PC-9 (cell line): ENCODE measurements around the gene CUL3. TPM values are rescaled to one million over a fixed set of nuclear protein-coding genes. Genes with fewer than 3 reads are reported as not detected.

Experiments used
- BruUV-seq: library from RNA; stranded (reverse); fragments of 400-500 nt; replicated peaks from 2 replicates; lab custom pipeline; 2021; lab: Mats Ljungman, UMichigan
- CTCF ChIA-PET: fragments of 300-600 bp; sonication (Branson Sonifier 250); formaldehyde crosslinking; loops from one replicate; lab custom pipeline; 2022; ENCODE audit warnings: antibody characterized with exemption; lab: Charles Lee
- POLR2A ChIA-PET: fragments of 300-600 bp; sonication (Branson Sonifier 250); formaldehyde crosslinking; loops from one replicate; lab custom pipeline; 2022; ENCODE audit warnings: antibody characterized with exemption; ENCODE audit not compliant: unreplicated experiment; lab: Charles Lee
- DNase-seq, 2 experiments: peaks; one replicate each; pipeline versions ENCODE4 v3.0.0 to v3.0.0-alpha.2; 2015 to 2022; ENCODE audit warnings: mixed read lengths in 1 of 2
- H2AFZ ChIP-seq: fragments of 200-600 bp; sonication (generic); 2 replicates; pipeline ENCODE4 v1.8.1; 2017; ENCODE audit warnings: antibody characterized with exemption
- H3F3A ChIP-seq: fragments of 200-600 bp; sonication (generic); 2 replicates; pipeline ENCODE4 v1.8.1; 2017; ENCODE audit warnings: antibody characterized with exemption, mild to moderate bottlenecking, low read depth; ENCODE audit not compliant: insufficient read depth
- H3K27ac ChIP-seq: fragments of 200-600 bp; sonication (generic); 2 replicates; pipeline ENCODE4 v1.6.1; 2016; ENCODE audit warnings: mixed run types
- H3K27me3 ChIP-seq: fragments of 200-600 bp; sonication (generic); 2 replicates; pipeline ENCODE4 v1.6.1; 2016; ENCODE audit warnings: low read depth, mixed run types; ENCODE audit not compliant: insufficient read depth
- H3K36me3 ChIP-seq: fragments of 200-600 bp; sonication (generic); 2 replicates; pipeline ENCODE4 v1.6.1; 2016; ENCODE audit warnings: low read depth, mixed run types
- H3K4me1 ChIP-seq: fragments of 200-600 bp; sonication (generic); replicated peaks from 2 replicates; pipeline ENCODE4 v1.6.1; 2016; ENCODE audit warnings: mixed run types; ENCODE audit not compliant: insufficient read depth
- H3K4me2 ChIP-seq: fragments of 200-600 bp; sonication (generic); 2 replicates; pipeline ENCODE4 v1.6.1; 2017; ENCODE audit warnings: mixed run types
- H3K4me3 ChIP-seq: fragments of 200-600 bp; sonication (generic); 2 replicates; pipeline ENCODE4 v1.6.1; 2016; ENCODE audit warnings: mixed run types
- H3K79me2 ChIP-seq: fragments of 200-600 bp; sonication (generic); 2 replicates; pipeline ENCODE4 v1.6.1; 2017; ENCODE audit warnings: low read depth, mixed run types
- H3K9me2 ChIP-seq: fragments of 200-600 bp; sonication (generic); 2 replicates; pipeline ENCODE4 v1.8.1; 2017; ENCODE audit warnings: mild to moderate bottlenecking; ENCODE audit not compliant: insufficient read depth
- H3K9me3 ChIP-seq: fragments of 200-600 bp; sonication (generic); 2 replicates; pipeline ENCODE4 v1.8.1; 2016; ENCODE audit warnings: low read depth; ENCODE audit not compliant: insufficient read depth
- H4K20me1 ChIP-seq: fragments of 200-600 bp; sonication (generic); 2 replicates; pipeline ENCODE4 v1.8.1; 2017; ENCODE audit not compliant: insufficient read depth
- EZH2 ChIP-seq: fragments of 200-600 bp; sonication (generic); IDR thresholded peaks from 2 replicates; pipeline ENCODE4 v1.8.0; 2017; ENCODE audit warnings: antibody characterized with exemption, low read depth
- intact Hi-C: fragments of 100-400 bp; cut with micrococcal nuclease; formaldehyde crosslinking; loops from one replicate; pipeline ENCODE4 v1.10.0; 2022; ENCODE audit not compliant: unreplicated experiment
- total RNA-seq: library from RNA; stranded (reverse); gene quantifications from 2 replicates; pipeline ENCODE4 v1.2.3, GENCODE V29; 2021
- TF ChIP-seq, protein P1 (sequence below): fragments of 200-600 bp; sonication (generic); conservative IDR thresholded peaks from 2 replicates; pipeline ENCODE4 v1.6.1; 2017; ENCODE audit warnings: mixed run types, antibody characterized with exemption, mild to moderate bottlenecking, moderate library complexity

The CUL3 gene
- total RNA-seq, 1 experiment from 2014 or later = 200 TPM

GRCh38 chr2:224469374-224469964 lies 115.7 kb downstream of the CUL3 start:
- TF ChIP-seq, protein P1, sequence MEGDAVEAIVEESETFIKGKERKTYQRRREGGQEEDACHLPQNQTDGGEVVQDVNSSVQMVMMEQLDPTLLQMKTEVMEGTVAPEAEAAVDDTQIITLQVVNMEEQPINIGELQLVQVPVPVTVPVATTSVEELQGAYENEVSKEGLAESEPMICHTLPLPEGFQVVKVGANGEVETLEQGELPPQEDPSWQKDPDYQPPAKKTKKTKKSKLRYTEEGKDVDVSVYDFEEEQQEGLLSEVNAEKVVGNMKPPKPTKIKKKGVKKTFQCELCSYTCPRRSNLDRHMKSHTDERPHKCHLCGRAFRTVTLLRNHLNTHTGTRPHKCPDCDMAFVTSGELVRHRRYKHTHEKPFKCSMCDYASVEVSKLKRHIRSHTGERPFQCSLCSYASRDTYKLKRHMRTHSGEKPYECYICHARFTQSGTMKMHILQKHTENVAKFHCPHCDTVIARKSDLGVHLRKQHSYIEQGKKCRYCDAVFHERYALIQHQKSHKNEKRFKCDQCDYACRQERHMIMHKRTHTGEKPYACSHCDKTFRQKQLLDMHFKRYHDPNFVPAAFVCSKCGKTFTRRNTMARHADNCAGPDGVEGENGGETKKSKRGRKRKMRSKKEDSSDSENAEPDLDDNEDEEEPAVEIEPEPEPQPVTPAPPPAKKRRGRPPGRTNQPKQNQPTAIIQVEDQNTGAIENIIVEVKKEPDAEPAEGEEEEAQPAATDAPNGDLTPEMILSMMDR = no peak
- TF ChIP-seq EZH2 = no peak
- peaks cover 33% of the 10 kb centered on the region for H3K36me3 ChIP-seq
- no peaks in the 10 kb centered on the region; the same call in 1 of the 2 replicates for H4K20me1 ChIP-seq
- H3K9me3 ChIP-seq = no peaks in the 10 kb centered on the region
- ChIA-PET POLR2A (interaction anchor here (0.6 kb wide), 1 partner anchor 253 kb away, joined by 4 read pairs; no protein-coding TSS in a partner anchor), CTCF (interaction anchor here (0.6 kb wide), 1 partner anchor 1667 kb away, joined by 4 read pairs; no protein-coding TSS in a partner anchor)
- DNase-seq = no peak
- H3K27ac ChIP-seq = no peak overlapping the region
- no peak overlapping the region for H3K4me3 ChIP-seq
- H3K4me2 ChIP-seq = no peak overlapping the region
- intact Hi-C loops = loop anchor here (5.0 kb wide), 1 partner anchor 43 kb away; no protein-coding TSS in a partner anchor
- no peaks in the 10 kb centered on the region for H3K79me2 ChIP-seq
- H3K4me1 ChIP-seq = no peaks in the 10 kb centered on the region
- BruUV-seq = no TSS peak
- no peaks in the 10 kb centered on the region for H3K27me3 ChIP-seq
- no peaks in the 10 kb centered on the region for H3K9me2 ChIP-seq
- peaks cover 22% of the 10 kb centered on the region for H3F3A ChIP-seq
- H2AFZ ChIP-seq = no peak overlapping the region

GRCh38 chr2:224466304-224466895 lies 118.8 kb downstream of the CUL3 start:
- Histone ChIP-seq H3K79me2 (no peaks in the 10 kb centered on the region), H3K9me3 (no peaks in the 10 kb centered on the region), H4K20me1 (no peaks in the 10 kb centered on the region), H3K27me3 (no peaks in the 10 kb centered on the region), H3K27ac (no peak overlapping the region), H3K4me3 (no peak overlapping the region), H3K4me2 (no peak overlapping the region), H3F3A (peaks cover 11% of the 10 kb centered on the region), H2AFZ (no peak overlapping the region), H3K4me1 (no peaks in the 10 kb centered on the region), H3K9me2 (no peaks in the 10 kb centered on the region), H3K36me3 (peaks cover 8% of the 10 kb centered on the region; the same call in 1 of the 2 replicates)
- CTCF ChIA-PET = no interaction called here
- POLR2A ChIA-PET = interaction anchor here (0.7 kb wide), 1 partner anchor 11 kb away, joined by 3 read pairs; no protein-coding TSS in a partner anchor
- intact Hi-C loops = loop anchor here (5.0 kb wide), 1 partner anchor 46 kb away; no protein-coding TSS in a partner anchor
- no TSS peak for BruUV-seq
- DNase-seq = no peak
- no peak for TF ChIP-seq EZH2

- H3K4me3 ChIP-seq = no peak overlapping the region
- no peak for TF ChIP-seq EZH2
- TF ChIP-seq, protein P1 = no peak
- no peaks in the 10 kb centered on the region for H3F3A ChIP-seq
- no peak for DNase-seq
- H3K36me3 ChIP-seq = no peaks in the 10 kb centered on the region
- ChIA-PET POLR2A (interaction anchor here (0.7 kb wide), 1 partner anchor 179 kb away, joined by 3 read pairs; no protein-coding TSS in a partner anchor), CTCF (no interaction called here)
- no peak overlapping the region for H3K4me2 ChIP-seq
- H2AFZ ChIP-seq = no peak overlapping the region
- H3K4me1 ChIP-seq = no peaks in the 10 kb centered on the region
- 0 out of 2 replicates have a peak, but pooled peaks cover 3% of the 10 kb centered on the region for H3K9me3 ChIP-seq
- H3K9me2 ChIP-seq = no peaks in the 10 kb centered on the region; the same call in 1 of the 2 replicates
- BruUV-seq = no TSS peak
- H3K27me3 ChIP-seq = no peaks in the 10 kb centered on the region
- no peak overlapping the region for H3K27ac ChIP-seq
- no peaks in the 10 kb centered on the region for H3K79me2 ChIP-seq
- no peaks in the 10 kb centered on the region for H4K20me1 ChIP-seq
- intact Hi-C loops = no loop called here
These were observed 123.8 kb downstream of the CUL3 start for GRCh38 chr2:224461391-224461790.
